Gastrocnemius medialis (tissue), 4 donors: ENCODE data around the gene FCRL5. TPM values are rescaled to one million over a fixed set of nuclear protein-coding genes. Genes with fewer than 3 reads are reported as not detected.
"Not testable (repeated sequence)": the region's sequence is repeated elsewhere in the genome, so short reads cannot be mapped to it uniquely, and the experiment has no call there.

Experiments used
- ATAC-seq, 2 donors: fragments of 150-250 bp; one replicate each; pipeline ENCODE4 v1.9.1; 2016
- DNase-seq, 2 donors: peaks; one replicate each; pipeline ENCODE4 v3.0.0-alpha.2; 2019
- H3K27ac ChIP-seq, 4 donors: fragments of 200-600 bp; sonication (generic); 1 replicate in 1 of 4; 2 replicates in 3 of 4; pipeline ENCODE4 v1.5.1; 2016 to 2018; ENCODE audit warnings: mild to moderate bottlenecking in 2 of 4, moderate library complexity in 1 of 4
- H3K27me3 ChIP-seq, 3 donors: fragments of 200-600 bp; sonication (generic) in 2 of 3; 1 replicate in 1 of 3; 2 replicates in 2 of 3; pipeline versions ENCODE4 v1.5.1 to v1.6.0; 2016 to 2019; ENCODE audit warnings: mild to moderate bottlenecking in 1 of 3, moderate library complexity in 1 of 3
- H3K36me3 ChIP-seq, 2 donors: fragments of 200-600 bp; sonication (generic) in 1 of 2; one replicate each; pipeline ENCODE4 v1.5.1; 2017 to 2018
- H3K4me1 ChIP-seq, 2 donors: fragments of 200-600 bp; sonication (generic) in 1 of 2; one replicate each; pipeline ENCODE4 v1.5.1; 2016 to 2017; ENCODE audit warnings: mild to moderate bottlenecking in 2 of 2
- H3K4me3 ChIP-seq, 4 donors: fragments of 200-600 bp; sonication (generic) in 3 of 4; 1 replicate in 1 of 4; 2 replicates in 3 of 4; pipeline ENCODE4 v1.5.1; 2016 to 2019; ENCODE audit warnings: mild to moderate bottlenecking in 2 of 4
- H3K9me3 ChIP-seq, 3 donors: fragments of 200-600 bp; sonication (generic) in 2 of 3; 1 replicate in 1 of 3; 2 replicates in 2 of 3; pipeline ENCODE4 v1.5.1; 2016 to 2019
- CTCF ChIP-seq, 5 experiments: fragments of 450-650 bp in 3 of 5; fragments of 200-600 bp in 2 of 5; sonication (generic) in 2 of 5; IDR thresholded peaks in 4 of 5; conservative IDR thresholded peaks in 1 of 5; 1 replicate in 4 of 5; 2 replicates in 1 of 5; pipeline ENCODE4 v1.5.1; 2016 to 2019; ENCODE audit warnings: antibody characterized with exemption in 5 of 5, mild to moderate bottlenecking in 3 of 5, moderate library complexity in 3 of 5
- POLR2A ChIP-seq, 2 donors: fragments of 450-650 bp; IDR thresholded peaks; one replicate each; pipeline ENCODE4 v1.6.1; 2017; ENCODE audit warnings: antibody characterized with exemption in 2 of 2, mild to moderate bottlenecking in 2 of 2, moderate library complexity in 2 of 2
- in situ Hi-C, 4 donors: fragments of 200-750 bp; cut with MboI; loops; one replicate each; pipeline versions ENCODE4 v1.15.0 to v1.8.0; 2017; ENCODE audit warnings: low sequenced_read_pairs in 4 of 4
- intact Hi-C: fragments of 100-400 bp; cut with DNase I; formaldehyde crosslinking; loops from one replicate; pipeline ENCODE4 v1.15.1; 2023; ENCODE audit warnings: low total_unique reads
- total RNA-seq, 4 donors: library from RNA; depleted of rRNA; stranded (reverse); fragments of >200 nt; gene quantifications; one replicate each; pipeline versions ENCODE4 v1.1.0 to v1.2.3, GENCODE V29; 2016

The FCRL5 gene
- total RNA-seq, 4 donors from 2014 or later = not detected

- H3K36me3 ChIP-seq = no peaks in the 10 kb centered on the region
- no peak overlapping the region for H3K4me3 ChIP-seq
- no peaks in the 10 kb centered on the region for H3K27me3 ChIP-seq
- TF ChIP-seq CTCF (IDR thresholded peaks at IDR 0.05 in 4 of 5, conservative IDR thresholded peaks at IDR 0.05 in 1 of 5) (no peak), POLR2A (IDR thresholded peaks at IDR 0.05) (no peak)
- ATAC-seq (no peak), DNase-seq (no peak)
- H3K4me1 ChIP-seq = no peaks in the 10 kb centered on the region
- H3K9me3 ChIP-seq = no peaks in the 10 kb centered on the region
- in situ Hi-C loops (no loop called here), intact Hi-C loops (no loop called here)
- H3K27ac ChIP-seq = no peak overlapping the region
These were observed 10.2 kb upstream of the FCRL5 start for GRCh38 chr1:157562515-157562914.

- no peak overlapping the region for H3K27ac ChIP-seq
- ATAC-seq (no peak), DNase-seq (no peak)
- in situ Hi-C loops = no loop called here
- H3K27me3 ChIP-seq = no peaks in the 10 kb centered on the region
- no peaks in the 10 kb centered on the region for H3K9me3 ChIP-seq
- no peak overlapping the region for H3K4me3 ChIP-seq
- no peaks in the 10 kb centered on the region for H3K4me1 ChIP-seq
- H3K36me3 ChIP-seq = no peaks in the 10 kb centered on the region
- intact Hi-C loops = no loop called here
- no peak for TF ChIP-seq POLR2A (IDR thresholded peaks at IDR 0.05)
- TF ChIP-seq CTCF (IDR thresholded peaks at IDR 0.05 in 4 of 5, conservative IDR thresholded peaks at IDR 0.05 in 1 of 5) = no peak
These were observed 5.8 kb upstream of the FCRL5 start for GRCh38 chr1:157558119-157558518.

- H3K27me3 ChIP-seq, H3K4me1 ChIP-seq, H3K36me3 ChIP-seq, DNase-seq, H3K9me3 ChIP-seq, intact Hi-C loops, H3K4me3 ChIP-seq, in situ Hi-C loops, H3K27ac ChIP-seq, ATAC-seq: not testable (repeated sequence)
These were observed 4.2 kb downstream of the FCRL5 start for GRCh38 chr1:157548081-157548480.

- TF ChIP-seq POLR2A (IDR thresholded peaks at IDR 0.05) = no peak
- no peak for TF ChIP-seq CTCF (IDR thresholded peaks at IDR 0.05 in 4 of 5, conservative IDR thresholded peaks at IDR 0.05 in 1 of 5)
- H3K4me3 ChIP-seq = no peak overlapping the region
- no peaks in the 10 kb centered on the region for H3K27me3 ChIP-seq
- DNase-seq = no peak
- no peaks in the 10 kb centered on the region for H3K4me1 ChIP-seq
- no peaks in the 10 kb centered on the region for H3K36me3 ChIP-seq
- no peak for ATAC-seq
- in situ Hi-C loops = no loop called here
- H3K27ac ChIP-seq = no peak overlapping the region
- H3K9me3 ChIP-seq = no peaks in the 10 kb centered on the region
- intact Hi-C loops = no loop called here
These were observed 9.6 kb downstream of the FCRL5 start for GRCh38 chr1:157542676-157543075.

GRCh38 chr1:157540852-157541251, 11.5 kb downstream of the FCRL5 start:
- DNase-seq (no peak), ATAC-seq (no peak)
- Histone ChIP-seq H3K27ac (no peak overlapping the region), H3K4me3 (no peak overlapping the region), H3K36me3 (no peaks in the 10 kb centered on the region), H3K4me1 (no peaks in the 10 kb centered on the region), H3K9me3 (no peaks in the 10 kb centered on the region), H3K27me3 (no peaks in the 10 kb centered on the region)
- TF ChIP-seq CTCF (IDR thresholded peaks at IDR 0.05 in 4 of 5, conservative IDR thresholded peaks at IDR 0.05 in 1 of 5) = no peak
- TF ChIP-seq POLR2A (IDR thresholded peaks at IDR 0.05) = no peak
- intact Hi-C loops (no loop called here), in situ Hi-C loops (no loop called here)
